ENCODE data around the gene CISD2.
"Not testable (repeated sequence)": the region's sequence is repeated elsewhere in the genome, so short reads cannot be mapped to it uniquely, and the experiment has no call there.

CISD2 gene

GRCh38 chr4:102849579-102850104, 19.1 kb upstream of the CISD2 start:
- H3K4me3 ChIP-seq (ENCODE audit: low read depth, low read length) = no peak overlapping the region

GRCh38 chr4:102850370-102850769, 18.4 kb upstream of the CISD2 start:
- H3K4me3 ChIP-seq (ENCODE audit: low read depth, low read length) = no peak overlapping the region

- H3K4me3 ChIP-seq (ENCODE audit: low read depth, low read length) = no peak overlapping the region
Observed at GRCh38 chr4:102858828-102859464, 9.8 kb upstream of the CISD2 start.

- no peak overlapping the region for H3K4me3 ChIP-seq (ENCODE audit: low read depth, low read length)
Observed at GRCh38 chr4:102860611-102861324, 8.0 kb upstream of the CISD2 start.

GRCh38 chr4:102862016-102862415, 6.8 kb upstream of the CISD2 start:
- H3K4me3 ChIP-seq (ENCODE audit: low read depth, low read length) = no peak overlapping the region

- no peak overlapping the region for H3K4me3 ChIP-seq (ENCODE audit: low read depth, low read length)
Observed at GRCh38 chr4:102862747-102863146, 6.0 kb upstream of the CISD2 start.

GRCh38 chr4:102865327-102865726, 3.5 kb upstream of the CISD2 start:
- not testable (repeated sequence) for H3K4me3 ChIP-seq (ENCODE audit: low read depth, low read length)

- H3K4me3 ChIP-seq (ENCODE audit: low read depth, low read length) = no peak overlapping the region
Observed at GRCh38 chr4:102867278-102868152, 1.3 kb upstream of the CISD2 start.

GRCh38 chr4:102868153-102868780, 525 bp upstream of the CISD2 start:
- H3K4me3 ChIP-seq (ENCODE audit: low read depth, low read length) = peak overlapping the region; percentile 65

GRCh38 chr4:102869569-102870197, 891 bp downstream of the CISD2 start:
- H3K4me3 ChIP-seq (ENCODE audit: low read depth, low read length) = peak overlapping the region; percentile 65

- H3K4me3 ChIP-seq (ENCODE audit: low read depth, low read length) = no peak overlapping the region
Observed at GRCh38 chr4:102871772-102872171, 3.0 kb downstream of the CISD2 start.

- H3K4me3 ChIP-seq (ENCODE audit: low read depth, low read length) = not testable (repeated sequence)
Observed at GRCh38 chr4:102877477-102878106, 8.8 kb downstream of the CISD2 start.

- not testable (repeated sequence) for H3K4me3 ChIP-seq (ENCODE audit: low read depth, low read length)
Observed at GRCh38 chr4:102878349-102878748, 9.6 kb downstream of the CISD2 start.

- no peak overlapping the region for H3K4me3 ChIP-seq (ENCODE audit: low read depth, low read length)
Observed at GRCh38 chr4:102878901-102879300, 10.1 kb downstream of the CISD2 start.

- no peak overlapping the region for H3K4me3 ChIP-seq (ENCODE audit: low read depth, low read length)
Observed at GRCh38 chr4:102881343-102881742, 12.6 kb downstream of the CISD2 start.

- no peak overlapping the region for H3K4me3 ChIP-seq (ENCODE audit: low read depth, low read length)
Observed at GRCh38 chr4:102883278-102883677, 14.5 kb downstream of the CISD2 start.

GRCh38 chr4:102888570-102888969, 19.8 kb downstream of the CISD2 start:
- H3K4me3 ChIP-seq (ENCODE audit: low read depth, low read length) = not testable (repeated sequence)

- H3K4me3 ChIP-seq (ENCODE audit: low read depth, low read length) = not testable (repeated sequence)
Observed at GRCh38 chr4:102889866-102890265, 21.1 kb downstream of the CISD2 start.

GRCh38 chr4:102896547-102896946, 27.8 kb downstream of the CISD2 start:
- H3K4me3 ChIP-seq (ENCODE audit: low read depth, low read length) = not testable (repeated sequence)

- H3K4me3 ChIP-seq (ENCODE audit: low read depth, low read length) = not testable (repeated sequence)
Observed at GRCh38 chr4:102897610-102898009, 28.8 kb downstream of the CISD2 start.

Measured in iPS-11a (cell line).